K562 (cell line): ENCODE measurements around the gene PERP.

Source experiments
- CBX5 ChIP-seq: IDR thresholded peaks from 2 replicates; pipeline ENCODE4 v1.6.1; 2014; ENCODE audit warnings: low read depth, borderline replicate concordance
- CEBPB ChIP-seq: fragments of 450-650 bp; IDR thresholded peaks from 2 replicates; pipeline ENCODE4 v1.6.1; 2016; ENCODE audit warnings: missing genetic modification characterization, missing compliant biosample characterization
- ESRRB ChIP-seq: fragments of 250-450 bp; sonication (Bioruptor Pico); IDR thresholded peaks from 2 replicates; pipeline ENCODE4 v1.5.0; 2020; ENCODE audit warnings: mild to moderate bottlenecking, moderate library complexity, borderline replicate concordance
- RUNX1 ChIP-seq: sonication (generic); IDR thresholded peaks from 2 replicates; pipeline ENCODE4 v1.6.1; 2016; ENCODE audit warnings: antibody characterized with exemption, low read depth
- XRCC4 ChIP-seq: IDR thresholded peaks from one replicate; pipeline ENCODE4 v1.6.1; 2011; ENCODE audit not compliant: insufficient read depth, insufficient read length; ENCODE audit errors: extremely low read depth
- ZEB2 ChIP-seq: fragments of 450-650 bp; IDR thresholded peaks from 2 replicates; pipeline ENCODE4 v1.6.1; 2016
- ZNF644 ChIP-seq: fragments of 200-800 bp; sonication (Bioruptor generic); IDR thresholded peaks from 2 replicates; pipeline ENCODE4 v1.6.1; 2016; ENCODE audit warnings: low read depth, missing genetic modification characterization, missing compliant biosample characterization
- TF ChIP-seq, protein P1 (sequence below): fragments of 450-650 bp; formaldehyde crosslinking; IDR thresholded peaks from 2 replicates; pipeline ENCODE4 v1.4.0; 2020; ENCODE audit warnings: mild to moderate bottlenecking
- TF ChIP-seq, protein P2 (sequence below): fragments of 200-800 bp; sonication (Bioruptor generic); IDR thresholded peaks from 2 replicates; pipeline ENCODE4 v1.6.1; 2016; ENCODE audit warnings: missing genetic modification characterization, missing compliant biosample characterization
- TF ChIP-seq, protein P3 (sequence below): sonication (generic); formaldehyde crosslinking; IDR thresholded peaks from 2 replicates; pipeline ENCODE4 v1.8.0; 2022; ENCODE audit warnings: missing genetic modification reagents, mild to moderate bottlenecking, borderline replicate concordance

DNA sequence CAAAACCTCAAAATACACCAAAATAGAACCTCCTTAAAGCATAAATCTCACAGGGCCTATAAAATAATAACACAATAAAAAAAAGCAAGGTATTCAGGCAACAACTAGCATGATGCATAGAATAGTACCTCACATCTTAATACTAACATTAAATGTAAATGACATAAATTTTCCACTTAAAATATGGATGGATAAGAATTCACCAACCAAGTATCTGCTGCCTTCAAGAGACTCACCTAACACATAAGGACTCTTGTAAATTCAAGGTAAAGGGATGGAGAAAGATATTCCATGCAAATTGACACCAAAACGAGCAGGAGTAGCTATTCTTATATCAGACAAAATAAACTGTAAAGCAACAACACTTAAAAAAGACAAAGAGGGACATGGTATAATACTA, 52.2 kb downstream of the PERP start:
- TF ChIP-seq RUNX1 = no peak
- TF ChIP-seq, protein P1, sequence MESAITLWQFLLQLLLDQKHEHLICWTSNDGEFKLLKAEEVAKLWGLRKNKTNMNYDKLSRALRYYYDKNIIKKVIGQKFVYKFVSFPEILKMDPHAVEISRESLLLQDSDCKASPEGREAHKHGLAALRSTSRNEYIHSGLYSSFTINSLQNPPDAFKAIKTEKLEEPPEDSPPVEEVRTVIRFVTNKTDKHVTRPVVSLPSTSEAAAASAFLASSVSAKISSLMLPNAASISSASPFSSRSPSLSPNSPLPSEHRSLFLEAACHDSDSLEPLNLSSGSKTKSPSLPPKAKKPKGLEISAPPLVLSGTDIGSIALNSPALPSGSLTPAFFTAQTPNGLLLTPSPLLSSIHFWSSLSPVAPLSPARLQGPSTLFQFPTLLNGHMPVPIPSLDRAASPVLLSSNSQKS (CRISPR knock-in tag) = no peak
- no peak for TF ChIP-seq ESRRB (CRISPR knock-in tag)
- TF ChIP-seq, protein P2, sequence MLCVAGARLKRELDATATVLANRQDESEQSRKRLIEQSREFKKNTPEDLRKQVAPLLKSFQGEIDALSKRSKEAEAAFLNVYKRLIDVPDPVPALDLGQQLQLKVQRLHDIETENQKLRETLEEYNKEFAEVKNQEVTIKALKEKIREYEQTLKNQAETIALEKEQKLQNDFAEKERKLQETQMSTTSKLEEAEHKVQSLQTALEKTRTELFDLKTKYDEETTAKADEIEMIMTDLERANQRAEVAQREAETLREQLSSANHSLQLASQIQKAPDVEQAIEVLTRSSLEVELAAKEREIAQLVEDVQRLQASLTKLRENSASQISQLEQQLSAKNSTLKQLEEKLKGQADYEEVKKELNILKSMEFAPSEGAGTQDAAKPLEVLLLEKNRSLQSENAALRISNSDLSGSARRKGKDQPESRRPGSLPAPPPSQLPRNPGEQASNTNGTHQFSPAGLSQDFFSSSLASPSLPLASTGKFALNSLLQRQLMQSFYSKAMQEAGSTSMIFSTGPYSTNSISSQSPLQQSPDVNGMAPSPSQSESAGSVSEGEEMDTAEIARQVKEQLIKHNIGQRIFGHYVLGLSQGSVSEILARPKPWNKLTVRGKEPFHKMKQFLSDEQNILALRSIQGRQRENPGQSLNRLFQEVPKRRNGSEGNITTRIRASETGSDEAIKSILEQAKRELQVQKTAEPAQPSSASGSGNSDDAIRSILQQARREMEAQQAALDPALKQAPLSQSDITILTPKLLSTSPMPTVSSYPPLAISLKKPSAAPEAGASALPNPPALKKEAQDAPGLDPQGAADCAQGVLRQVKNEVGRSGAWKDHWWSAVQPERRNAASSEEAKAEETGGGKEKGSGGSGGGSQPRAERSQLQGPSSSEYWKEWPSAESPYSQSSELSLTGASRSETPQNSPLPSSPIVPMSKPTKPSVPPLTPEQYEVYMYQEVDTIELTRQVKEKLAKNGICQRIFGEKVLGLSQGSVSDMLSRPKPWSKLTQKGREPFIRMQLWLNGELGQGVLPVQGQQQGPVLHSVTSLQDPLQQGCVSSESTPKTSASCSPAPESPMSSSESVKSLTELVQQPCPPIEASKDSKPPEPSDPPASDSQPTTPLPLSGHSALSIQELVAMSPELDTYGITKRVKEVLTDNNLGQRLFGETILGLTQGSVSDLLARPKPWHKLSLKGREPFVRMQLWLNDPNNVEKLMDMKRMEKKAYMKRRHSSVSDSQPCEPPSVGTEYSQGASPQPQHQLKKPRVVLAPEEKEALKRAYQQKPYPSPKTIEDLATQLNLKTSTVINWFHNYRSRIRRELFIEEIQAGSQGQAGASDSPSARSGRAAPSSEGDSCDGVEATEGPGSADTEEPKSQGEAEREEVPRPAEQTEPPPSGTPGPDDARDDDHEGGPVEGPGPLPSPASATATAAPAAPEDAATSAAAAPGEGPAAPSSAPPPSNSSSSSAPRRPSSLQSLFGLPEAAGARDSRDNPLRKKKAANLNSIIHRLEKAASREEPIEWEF (CRISPR knock-in tag) = no peak
- no peak for TF ChIP-seq CEBPB (tag)
- no peak for TF ChIP-seq ZNF644
- no peak for TF ChIP-seq ZEB2
- TF ChIP-seq CBX5 = no peak
- TF ChIP-seq XRCC4 = no peak
- TF ChIP-seq, protein P3, sequence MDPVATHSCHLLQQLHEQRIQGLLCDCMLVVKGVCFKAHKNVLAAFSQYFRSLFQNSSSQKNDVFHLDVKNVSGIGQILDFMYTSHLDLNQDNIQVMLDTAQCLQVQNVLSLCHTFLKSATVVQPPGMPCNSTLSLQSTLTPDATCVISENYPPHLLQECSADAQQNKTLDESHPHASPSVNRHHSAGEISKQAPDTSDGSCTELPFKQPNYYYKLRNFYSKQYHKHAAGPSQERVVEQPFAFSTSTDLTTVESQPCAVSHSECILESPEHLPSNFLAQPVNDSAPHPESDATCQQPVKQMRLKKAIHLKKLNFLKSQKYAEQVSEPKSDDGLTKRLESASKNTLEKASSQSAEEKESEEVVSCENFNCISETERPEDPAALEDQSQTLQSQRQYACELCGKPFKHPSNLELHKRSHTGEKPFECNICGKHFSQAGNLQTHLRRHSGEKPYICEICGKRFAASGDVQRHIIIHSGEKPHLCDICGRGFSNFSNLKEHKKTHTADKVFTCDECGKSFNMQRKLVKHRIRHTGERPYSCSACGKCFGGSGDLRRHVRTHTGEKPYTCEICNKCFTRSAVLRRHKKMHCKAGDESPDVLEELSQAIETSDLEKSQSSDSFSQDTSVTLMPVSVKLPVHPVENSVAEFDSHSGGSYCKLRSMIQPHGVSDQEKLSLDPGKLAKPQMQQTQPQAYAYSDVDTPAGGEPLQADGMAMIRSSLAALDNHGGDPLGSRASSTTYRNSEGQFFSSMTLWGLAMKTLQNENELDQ (CRISPR knock-in tag) = no peak
